Nephron (organoid): ENCODE results near the gene THUMPD3.

Source experiments
- H3K27ac Mint-ChIP-seq, 3 experiments: 2 replicates each; pipeline ENCODE4 v1.8.0; 2020; ENCODE audit warnings: mixed read lengths in 3 of 3, mild to moderate bottlenecking in 2 of 3, moderate library complexity in 1 of 3
- H3K27me3 Mint-ChIP-seq: 2 replicates; pipeline ENCODE4 v1.8.0; 2021; ENCODE audit warnings: low read depth, mild to moderate bottlenecking, moderate library complexity, mixed read lengths
- H3K36me3 Mint-ChIP-seq: 2 replicates; pipeline ENCODE4 v1.8.0; 2020; ENCODE audit warnings: low read depth, mixed read lengths
- H3K4me1 Mint-ChIP-seq: 2 replicates; pipeline ENCODE4 v1.8.0; 2020; ENCODE audit warnings: mixed read lengths
- H3K4me3 Mint-ChIP-seq, 3 experiments: 2 replicates each; pipeline ENCODE4 v1.8.0; 2020; ENCODE audit warnings: mild to moderate bottlenecking in 3 of 3, mixed read lengths in 3 of 3, moderate library complexity in 2 of 3
- H3K9me3 Mint-ChIP-seq: 2 replicates; pipeline ENCODE4 v1.8.0; 2020; ENCODE audit warnings: mixed read lengths
- CTCF ChIP-seq, 3 experiments: fragments of 200-600 bp; sonication (generic); IDR thresholded peaks; one replicate each; pipeline ENCODE4 v1.5.0; 2021; ENCODE audit warnings: antibody characterized with exemption in 3 of 3; ENCODE audit not compliant: unreplicated experiment in 3 of 3

THUMPD3 gene

GRCh38 chr3:9347887-9348286 lies 15.0 kb upstream of the THUMPD3 start:
- Mint-ChIP-seq H3K4me3 (no peak overlapping the region), H3K27ac (peak overlapping the region in 2 of 3 experiments; percentile 3 to 61), H3K9me3 (no peaks in the 10 kb centered on the region), H3K27me3 (no peaks in the 10 kb centered on the region), H3K4me1 (peaks cover 12% of the 10 kb centered on the region), H3K36me3 (no peaks in the 10 kb centered on the region)
- TF ChIP-seq CTCF (IDR thresholded peaks at IDR 0.05; ENCODE audit: unreplicated experiment in 3 of 3) = no peak

- Mint-ChIP-seq H3K4me3 (no peak overlapping the region), H3K9me3 (no peaks in the 10 kb centered on the region), H3K27me3 (no peaks in the 10 kb centered on the region), H3K27ac (peak overlapping the region; percentile 39 to 89 (median 63)), H3K4me1 (peaks cover 12% of the 10 kb centered on the region), H3K36me3 (no peaks in the 10 kb centered on the region)
- TF ChIP-seq CTCF (IDR thresholded peaks at IDR 0.05; ENCODE audit: unreplicated experiment in 3 of 3) = no peak
Measured at GRCh38 chr3:9349321-9350117, 13.3 kb upstream of the THUMPD3 start.

- Mint-ChIP-seq H3K27ac (peak overlapping the region; percentile 65 to 93 (median 88)), H3K9me3 (no peaks in the 10 kb centered on the region), H3K27me3 (no peaks in the 10 kb centered on the region), H3K4me3 (no peak overlapping the region), H3K4me1 (peaks cover 12% of the 10 kb centered on the region), H3K36me3 (no peaks in the 10 kb centered on the region)
- no peak for TF ChIP-seq CTCF (IDR thresholded peaks at IDR 0.05; ENCODE audit: unreplicated experiment in 3 of 3)
Measured at GRCh38 chr3:9351709-9352126, 11.1 kb upstream of the THUMPD3 start.

GRCh38 chr3:9352917-9353752 lies 9.7 kb upstream of the THUMPD3 start:
- Mint-ChIP-seq H3K4me1 (peaks cover 9% of the 10 kb centered on the region), H3K4me3 (peak overlapping the region in 1 of 3 experiments; percentile 3), H3K36me3 (no peaks in the 10 kb centered on the region), H3K27me3 (no peaks in the 10 kb centered on the region), H3K27ac (peak overlapping the region; percentile 57 to 87 (median 86)), H3K9me3 (no peaks in the 10 kb centered on the region)
- peak; percentile 90 to 94 (median 90) for TF ChIP-seq CTCF (IDR thresholded peaks at IDR 0.05; ENCODE audit: unreplicated experiment in 3 of 3)

- no peak for TF ChIP-seq CTCF (IDR thresholded peaks at IDR 0.05; ENCODE audit: unreplicated experiment in 3 of 3)
- peaks cover 23% of the 10 kb centered on the region for H3K36me3 Mint-ChIP-seq
- peak overlapping the region in 2 of 3 experiments; percentile 68 to 99 for H3K27ac Mint-ChIP-seq
- peak overlapping the region; percentile 71 to 96 (median 94) for H3K4me3 Mint-ChIP-seq
- H3K9me3 Mint-ChIP-seq = no peaks in the 10 kb centered on the region
- H3K27me3 Mint-ChIP-seq = peaks cover 5% of the 10 kb centered on the region
- peaks cover 19% of the 10 kb centered on the region for H3K4me1 Mint-ChIP-seq
Measured at GRCh38 chr3:9361691-9362388, 1.0 kb upstream of the THUMPD3 start.
